T-helper 2 cell treated with Interferon-gamma antibody and Interleukin-4, amounts not matched to agents 100 ng/mL and 5 ng/mL, for 36 hours (primary cell): ENCODE data around the gene COMMD10. TPM values are rescaled to one million over a fixed set of nuclear protein-coding genes. Genes with fewer than 3 reads are reported as not detected.

ENCODE experiments used
- intact Hi-C: fragments of 100-400 bp; cut with micrococcal nuclease; formaldehyde crosslinking; loops from one replicate; pipeline ENCODE4 v1.15.1; 2023
- total RNA-seq: library from RNA; stranded (reverse); gene quantifications from 2 replicates; pipeline ENCODE4 v1.2.3, GENCODE V29; 2022

COMMD10 gene
- total RNA-seq, 1 donor from 2014 or later: 29.2 TPM

- intact Hi-C loops: no loop called here
Measured at GRCh38 chr5:116288524-116288923, 203.7 kb downstream of the COMMD10 start.

GRCh38 chr5:116289276-116289675 lies 204.5 kb downstream of the COMMD10 start:
- intact Hi-C loops: no loop called here

- intact Hi-C loops: no loop called here
Measured at GRCh38 chr5:116291271-116291670, 206.4 kb downstream of the COMMD10 start.

- intact Hi-C loops: no loop called here
Measured at GRCh38 chr5:116292321-116292720, 207.5 kb downstream of the COMMD10 start.

GRCh38 chr5:116296335-116297072 lies 211.7 kb downstream of the COMMD10 start:
- intact Hi-C loops: no loop called here

GRCh38 chr5:116297296-116297814 lies 212.5 kb downstream of the COMMD10 start:
- intact Hi-C loops: no loop called here

GRCh38 chr5:116299746-116300640 lies 215.2 kb downstream of the COMMD10 start:
- intact Hi-C loops: no loop called here

- intact Hi-C loops: no loop called here
Measured at GRCh38 chr5:116301110-116301509, 216.3 kb downstream of the COMMD10 start.

- intact Hi-C loops: no loop called here
Measured at GRCh38 chr5:116303340-116303739, 218.5 kb downstream of the COMMD10 start.

GRCh38 chr5:116303810-116304209 lies 219.0 kb downstream of the COMMD10 start:
- intact Hi-C loops: no loop called here

- intact Hi-C loops: no loop called here
Measured at GRCh38 chr5:116305899-116306298, 221.1 kb downstream of the COMMD10 start.

GRCh38 chr5:116306846-116307245 lies 222.0 kb downstream of the COMMD10 start:
- intact Hi-C loops: no loop called here

- intact Hi-C loops: no loop called here
Measured at GRCh38 chr5:116308391-116308790, 223.6 kb downstream of the COMMD10 start.

GRCh38 chr5:116313366-116313765 lies 228.5 kb downstream of the COMMD10 start:
- intact Hi-C loops: no loop called here

GRCh38 chr5:116315531-116315930 lies 230.7 kb downstream of the COMMD10 start:
- intact Hi-C loops: no loop called here

GRCh38 chr5:116318091-116318854 lies 233.4 kb downstream of the COMMD10 start:
- intact Hi-C loops: no loop called here

GRCh38 chr5:116320486-116320885 lies 235.7 kb downstream of the COMMD10 start:
- intact Hi-C loops: no loop called here

GRCh38 chr5:116329503-116329902 lies 244.7 kb downstream of the COMMD10 start:
- intact Hi-C loops: no loop called here

GRCh38 chr5:116340799-116341198 lies 256.0 kb downstream of the COMMD10 start:
- intact Hi-C loops: no loop called here
